CD4-positive, alpha-beta T cell treated with Interleukin-4 for 4 hours (primary cell): ENCODE data around the gene PDE4B.

ENCODE experiments used
- DNase-seq: peaks from one replicate; pipeline ENCODE4 v3.0.0-alpha.2; 2020

PDE4B gene

DNA sequence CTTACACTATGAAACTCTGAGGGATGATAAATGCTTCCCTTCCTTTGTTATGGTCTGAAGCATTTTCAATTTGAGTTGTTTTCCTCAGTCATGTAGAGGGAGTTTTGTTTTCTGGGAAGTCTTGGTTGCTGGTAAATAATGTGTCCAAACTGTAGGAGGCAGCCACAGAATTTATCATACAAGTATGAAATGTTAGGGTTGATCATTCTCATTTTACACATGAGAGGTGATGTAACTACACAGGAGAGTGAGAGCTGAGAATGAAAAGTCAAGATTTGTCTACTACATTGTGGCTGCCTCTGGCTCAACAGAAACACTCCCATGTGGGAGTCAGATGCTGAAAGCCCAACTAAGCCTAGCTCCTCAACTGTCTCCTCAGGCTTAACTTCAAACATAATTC is 558.8 kb downstream of the PDE4B start:
- peak; percentile 43 for DNase-seq

- peak; percentile 89 for DNase-seq
Observed at GRCh38 chr1:66351913-66352312, 559.2 kb downstream of the PDE4B start.

DNA sequence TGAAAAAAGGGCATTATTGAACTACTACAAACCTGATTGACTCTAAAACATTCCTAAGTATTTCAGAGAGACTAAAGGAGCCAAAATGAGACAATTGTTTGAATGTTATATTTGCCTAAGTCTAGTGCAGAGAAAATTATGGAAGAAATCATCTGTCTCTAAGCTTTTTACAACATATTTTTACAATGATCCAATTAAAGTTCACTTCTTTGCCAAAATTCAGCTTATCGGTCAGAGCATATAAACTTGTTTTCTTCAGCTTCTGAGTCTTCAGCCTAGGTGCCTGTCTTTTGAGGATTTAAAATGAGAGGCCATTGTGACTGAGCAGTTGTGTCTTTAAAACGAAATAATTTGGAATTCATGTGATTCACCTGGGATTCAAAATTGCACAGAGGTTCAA is 560.1 kb downstream of the PDE4B start:
- DNase-seq = no peak

- DNase-seq = no peak
Observed at GRCh38 chr1:66353257-66353656, 560.6 kb downstream of the PDE4B start.

GRCh38 chr1:66354311-66355201 is 561.9 kb downstream of the PDE4B start:
- no peak for DNase-seq

DNA sequence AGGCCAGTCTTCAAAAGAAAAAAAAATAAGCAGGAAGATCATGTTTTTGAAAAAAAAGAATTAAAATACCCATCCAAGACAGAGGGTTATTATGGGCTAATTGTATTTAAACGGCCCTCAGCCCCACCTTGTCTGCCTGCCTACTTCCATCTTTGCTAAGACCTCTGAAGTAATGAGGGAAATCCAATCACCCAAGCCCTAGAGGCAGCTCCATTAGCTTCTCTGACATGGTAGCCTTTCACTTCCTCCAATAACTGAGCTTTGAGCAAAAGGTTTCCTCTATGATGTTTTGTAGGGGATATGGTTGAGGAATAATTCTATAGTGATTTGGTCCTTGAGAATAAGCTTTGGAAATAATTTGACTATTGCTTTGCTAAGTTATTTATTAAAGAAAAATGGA is 563.1 kb downstream of the PDE4B start:
- DNase-seq = no peak

DNA sequence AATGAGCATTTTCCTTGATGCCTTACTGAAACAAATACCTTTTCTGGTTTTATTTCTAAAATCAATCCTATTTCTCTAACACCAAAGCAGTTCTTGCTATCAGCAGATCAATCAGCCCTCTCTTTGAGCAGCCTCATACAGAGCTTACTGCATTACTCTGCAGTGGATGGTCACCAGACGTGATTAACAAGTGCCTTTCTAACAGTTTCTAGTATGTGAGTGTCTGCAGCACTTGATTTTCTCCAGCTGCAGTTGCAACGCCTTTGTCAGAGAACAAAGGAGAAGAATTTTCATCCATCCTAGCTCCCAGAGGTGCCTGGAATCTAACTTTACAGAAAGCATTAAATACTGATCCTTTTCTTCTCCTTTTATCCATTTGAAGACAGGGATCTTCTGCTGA is 563.9 kb downstream of the PDE4B start:
- DNase-seq = no peak

GRCh38 chr1:66357021-66357420 is 564.3 kb downstream of the PDE4B start:
- DNase-seq = no peak

- peak; percentile 70 for DNase-seq
Observed at GRCh38 chr1:66357478-66358197, 564.9 kb downstream of the PDE4B start.

DNA sequence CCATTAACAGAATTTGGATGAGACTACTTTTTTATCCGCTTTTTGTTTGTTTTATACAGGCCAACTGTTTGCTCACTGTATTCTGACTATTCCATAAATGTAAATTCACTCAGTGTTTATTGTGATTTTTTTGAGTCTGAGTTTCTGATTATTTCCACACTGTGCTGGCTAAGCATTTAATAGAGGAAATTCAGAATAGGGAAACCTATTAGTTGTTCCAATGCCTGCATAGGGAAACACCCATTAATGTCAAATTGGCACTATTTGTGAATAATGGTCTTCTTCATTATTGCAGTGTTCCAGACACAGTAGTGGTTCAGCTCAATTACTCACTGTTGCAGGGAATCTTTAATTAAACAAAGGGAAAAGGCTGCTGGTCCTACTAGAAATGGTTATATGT is 566.6 kb downstream of the PDE4B start:
- no peak for DNase-seq

- DNase-seq = no peak
Observed at GRCh38 chr1:66359815-66360214, 567.1 kb downstream of the PDE4B start.

DNA sequence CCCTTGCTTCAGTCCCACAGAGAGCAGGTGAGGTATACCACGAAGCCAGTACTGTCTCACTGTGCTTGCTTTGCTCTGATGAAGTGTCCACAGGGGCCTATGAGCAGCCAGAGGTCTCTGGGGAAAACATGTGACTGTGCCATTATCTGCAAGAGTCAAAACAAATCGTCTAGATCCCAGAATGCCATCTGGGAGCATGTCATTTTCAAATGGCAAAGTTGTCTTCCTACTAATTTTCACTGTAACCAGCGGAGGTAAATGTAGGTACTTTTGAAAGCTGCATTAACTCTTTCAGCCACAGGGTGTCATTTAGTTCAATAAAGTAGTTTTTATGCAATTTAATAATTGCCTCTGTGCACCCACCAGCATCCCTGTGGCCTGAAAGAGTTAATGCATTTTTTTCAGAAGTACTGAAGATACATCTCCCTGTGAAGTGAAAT is 567.6 kb downstream of the PDE4B start:
- DNase-seq = no peak

- no peak for DNase-seq
Observed at GRCh38 chr1:66364578-66365391, 572.1 kb downstream of the PDE4B start.

DNA sequence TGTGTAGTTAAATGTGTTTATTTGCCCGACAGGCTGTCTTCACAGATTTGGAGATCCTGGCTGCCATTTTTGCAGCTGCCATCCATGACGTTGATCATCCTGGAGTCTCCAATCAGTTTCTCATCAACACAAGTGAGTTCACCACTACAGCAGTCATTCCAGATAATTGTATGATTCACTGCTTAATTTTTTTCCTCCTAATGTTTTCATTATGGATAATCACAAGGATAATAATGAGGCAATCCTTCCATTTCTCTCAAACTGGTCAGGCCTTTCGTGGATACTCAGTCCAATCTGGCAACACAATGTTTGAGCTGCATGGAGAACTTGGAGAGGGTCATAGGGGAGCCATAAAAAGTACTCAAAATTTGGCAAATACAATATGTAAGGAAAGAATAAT is 572.9 kb downstream of the PDE4B start:
- DNase-seq = no peak

GRCh38 chr1:66366634-66367033 is 573.9 kb downstream of the PDE4B start:
- DNase-seq = no peak

DNA sequence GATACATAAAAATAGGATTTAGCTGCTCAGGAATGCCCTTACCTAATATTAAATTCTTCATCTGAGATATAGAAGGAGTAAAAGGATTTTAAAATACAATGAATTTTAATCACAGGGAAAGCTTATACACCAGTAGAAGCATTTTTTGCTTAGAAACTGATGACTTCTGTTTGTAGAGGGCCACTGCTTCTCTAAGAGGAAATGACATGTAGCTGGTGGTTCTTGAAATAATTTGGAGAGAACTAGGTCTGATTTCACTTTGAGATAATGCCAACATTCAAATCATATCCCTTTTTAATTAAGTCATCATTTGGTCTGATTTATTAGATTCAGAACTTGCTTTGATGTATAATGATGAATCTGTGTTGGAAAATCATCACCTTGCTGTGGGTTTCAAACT is 574.7 kb downstream of the PDE4B start:
- peak; percentile 41 for DNase-seq

DNA sequence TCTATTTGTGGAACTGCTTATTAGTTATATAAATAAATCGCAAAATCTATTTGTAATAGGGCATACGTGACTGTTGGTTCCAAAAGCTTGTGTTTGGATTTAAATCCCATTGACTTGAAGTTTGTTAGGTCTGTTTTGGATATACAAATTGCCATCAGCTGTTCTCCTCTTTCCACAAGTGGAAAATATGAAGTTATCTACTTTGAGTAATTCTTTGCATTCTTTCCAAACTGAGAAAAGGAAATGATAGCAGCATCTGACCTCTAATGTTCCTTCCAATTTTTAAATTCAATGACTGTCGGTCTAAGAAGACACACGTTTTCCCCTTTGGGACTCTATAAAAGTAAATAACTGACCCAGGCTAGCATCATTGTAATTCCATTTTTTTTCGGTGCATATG is 575.6 kb downstream of the PDE4B start:
- no peak for DNase-seq

DNA sequence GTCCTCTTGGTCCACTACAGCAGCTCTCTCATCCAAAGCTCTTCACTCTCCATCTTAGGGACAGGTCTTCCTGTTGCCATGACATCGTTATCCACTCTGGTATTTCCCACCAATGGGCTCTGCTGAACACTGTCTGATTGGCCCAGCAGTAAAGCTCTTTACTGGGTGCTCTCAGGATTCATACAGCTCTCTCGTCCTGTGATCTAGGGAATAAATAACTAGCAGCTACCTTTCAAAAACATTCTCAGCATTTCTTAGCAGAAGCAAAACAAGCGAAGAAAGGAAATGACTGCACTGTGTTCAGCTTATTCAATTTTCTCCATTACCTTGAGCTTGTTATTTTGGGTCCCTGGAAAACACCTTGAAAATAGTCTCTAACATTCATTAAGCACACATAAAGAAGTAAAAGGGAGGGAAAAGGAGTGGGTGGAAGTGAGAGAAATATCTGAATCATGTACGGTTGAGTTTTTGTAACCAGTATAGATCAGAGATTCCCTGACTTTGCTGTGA is 577.8 kb downstream of the PDE4B start:
- no peak for DNase-seq

GRCh38 chr1:66371233-66372005 is 578.7 kb downstream of the PDE4B start:
- DNase-seq = no peak

- DNase-seq = no peak
Observed at GRCh38 chr1:66372522-66373101, 579.9 kb downstream of the PDE4B start.

DNA sequence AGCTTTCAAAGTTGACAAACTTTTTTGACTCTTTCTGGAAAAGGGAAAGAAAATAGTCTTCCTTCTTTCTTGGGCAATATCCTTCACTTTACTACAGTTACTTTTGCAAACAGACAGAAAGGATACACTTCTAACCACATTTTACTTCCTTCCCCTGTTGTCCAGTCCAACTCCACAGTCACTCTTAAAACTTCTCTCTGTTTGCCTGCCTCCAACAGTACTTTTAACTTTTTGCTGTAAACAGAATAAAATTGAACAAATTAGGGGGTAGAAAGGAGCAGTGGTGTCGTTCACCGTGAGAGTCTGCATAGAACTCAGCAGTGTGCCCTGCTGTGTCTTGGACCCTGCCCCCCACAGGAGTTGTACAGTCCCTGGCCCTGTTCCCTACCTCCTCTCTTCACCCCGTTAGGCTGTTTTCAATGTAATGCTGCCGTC is 580.5 kb downstream of the PDE4B start:
- no peak for DNase-seq

DNA sequence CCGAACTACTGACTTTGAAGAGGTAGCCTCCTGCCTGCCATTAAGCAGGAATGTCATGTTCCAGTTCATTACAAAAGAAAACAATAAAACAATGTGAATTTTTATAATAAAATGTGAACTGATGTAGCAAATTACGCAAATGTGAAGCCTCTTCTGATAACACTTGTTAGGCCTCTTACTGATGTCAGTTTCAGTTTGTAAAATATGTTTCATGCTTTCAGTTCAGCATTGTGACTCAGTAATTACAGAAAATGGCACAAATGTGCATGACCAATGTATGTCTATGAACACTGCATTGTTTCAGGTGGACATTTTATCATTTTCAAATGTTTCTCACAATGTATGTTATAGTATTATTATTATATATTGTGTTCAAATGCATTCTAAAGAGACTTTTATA is 581.5 kb downstream of the PDE4B start:
- peak; percentile 44 for DNase-seq
